PC-3 (cell line): Measurements from ENCODE around the gene JAM2. TPM values are rescaled to one million over a fixed set of nuclear protein-coding genes. Genes with fewer than 3 reads are reported as not detected.

ENCODE experiments used
- ATAC-seq: fragments of 200-7000 bp; cut with Tn5 transposase; 2 replicates; pipeline ENCODE4 v1.9.1; 2020; ENCODE audit warnings: mild to moderate bottlenecking, moderate library complexity
- BruUV-seq: library from RNA; stranded (reverse); fragments of 400-500 nt; replicated peaks from 2 replicates; lab custom pipeline; 2021; lab: Mats Ljungman, UMichigan
- CTCF ChIA-PET: fragments of 300-600 bp; sonication (Branson Sonifier 250); formaldehyde crosslinking; loops from one replicate; lab custom pipeline; 2022; ENCODE audit warnings: antibody characterized with exemption; lab: Charles Lee
- POLR2A ChIA-PET: fragments of 300-600 bp; sonication (Branson Sonifier 250); formaldehyde crosslinking; loops from one replicate; lab custom pipeline; 2022; ENCODE audit warnings: antibody characterized with exemption; ENCODE audit not compliant: unreplicated experiment; lab: Charles Lee
- DNase-seq: peaks from one replicate; pipeline ENCODE4 v3.0.0-alpha.2; 2015
- H2AFZ ChIP-seq: fragments of 300-600 bp; sonication (generic); 2 replicates; pipeline ENCODE4 v1.6.0; 2016; ENCODE audit warnings: antibody characterized with exemption, low read length
- H3F3A ChIP-seq: fragments of 300-600 bp; sonication (generic); one replicate; pipeline ENCODE4 v1.6.0; 2017; ENCODE audit warnings: antibody characterized with exemption, low read length, control low read depth, mild to moderate bottlenecking; ENCODE audit not compliant: unreplicated experiment
- H3K27ac ChIP-seq: fragments of 300-600 bp; sonication (generic); 2 replicates; pipeline ENCODE4 v1.5.1; 2016; ENCODE audit warnings: mild to moderate bottlenecking, low read length
- H3K27me3 ChIP-seq: fragments of 300-600 bp; sonication (generic); 2 replicates; pipeline ENCODE4 v1.6.1; 2016; ENCODE audit warnings: low read length, mixed read lengths
- H3K36me3 ChIP-seq: fragments of 300-600 bp; sonication (generic); 2 replicates; pipeline ENCODE4 v1.6.1; 2016; ENCODE audit warnings: low read depth, mixed run types, low read length, mixed read lengths
- H3K4me1 ChIP-seq: fragments of 300-600 bp; sonication (generic); 2 replicates; pipeline ENCODE4 v1.5.1; 2016; ENCODE audit warnings: low read length; ENCODE audit not compliant: insufficient read depth
- H3K4me2 ChIP-seq: fragments of 300-600 bp; sonication (generic); 2 replicates; pipeline ENCODE4 v1.6.0; 2016; ENCODE audit warnings: low read length
- H3K4me3 ChIP-seq: fragments of 300-600 bp; sonication (generic); 2 replicates; pipeline ENCODE4 v1.5.1; 2016; ENCODE audit warnings: mild to moderate bottlenecking, low read length, mixed read lengths
- H3K79me2 ChIP-seq: fragments of 300-600 bp; sonication (generic); 2 replicates; pipeline ENCODE4 v1.6.1; 2017; ENCODE audit warnings: low read length, mixed read lengths
- H3K9ac ChIP-seq: fragments of 300-600 bp; sonication (generic); 2 replicates; pipeline ENCODE4 v1.6.0; 2016; ENCODE audit warnings: mild to moderate bottlenecking, low read length
- H3K9me2 ChIP-seq: fragments of 300-600 bp; sonication (generic); replicated peaks from 2 replicates; pipeline ENCODE4 v1.6.1; 2016; ENCODE audit warnings: mixed run types, low read length, mixed read lengths
- H3K9me3 ChIP-seq: fragments of 300-600 bp; sonication (generic); 2 replicates; pipeline ENCODE4 v1.6.1; 2016; ENCODE audit warnings: low read length, mixed read lengths
- H4K20me1 ChIP-seq: fragments of 300-600 bp; sonication (generic); 2 replicates; pipeline ENCODE4 v1.6.1; 2016; ENCODE audit warnings: low read length, mixed read lengths
- EZH2 ChIP-seq: fragments of 300-600 bp; sonication (generic); IDR thresholded peaks from one replicate; pipeline ENCODE4 v1.6.1; 2017; ENCODE audit warnings: antibody characterized with exemption, mild to moderate bottlenecking, low read length; ENCODE audit not compliant: unreplicated experiment
- EZH2phosphoT487 ChIP-seq: fragments of 300-600 bp; sonication (generic); IDR thresholded peaks from 2 replicates; pipeline ENCODE4 v1.6.1; 2018; ENCODE audit warnings: mild to moderate bottlenecking, antibody characterized with exemption, low read length, borderline replicate concordance
- intact Hi-C: fragments of 100-400 bp; cut with micrococcal nuclease; formaldehyde crosslinking; loops from 2 replicates; pipeline ENCODE4 v1.9.0; 2023
- total RNA-seq: library from RNA; depleted of rRNA; stranded (reverse); fragments of >200 nt; gene quantifications from 2 replicates; pipeline ENCODE4 v1.2.3, GENCODE V29; 2014
- TF ChIP-seq, protein P1 (sequence below): fragments of 300-600 bp; sonication (generic); conservative IDR thresholded peaks from 2 replicates; pipeline ENCODE4 v1.5.1; 2017; ENCODE audit warnings: antibody characterized with exemption, low read depth, mild to moderate bottlenecking, low read length

The JAM2 gene
- total RNA-seq, 1 experiment from 2014 or later: not detected

DNA sequence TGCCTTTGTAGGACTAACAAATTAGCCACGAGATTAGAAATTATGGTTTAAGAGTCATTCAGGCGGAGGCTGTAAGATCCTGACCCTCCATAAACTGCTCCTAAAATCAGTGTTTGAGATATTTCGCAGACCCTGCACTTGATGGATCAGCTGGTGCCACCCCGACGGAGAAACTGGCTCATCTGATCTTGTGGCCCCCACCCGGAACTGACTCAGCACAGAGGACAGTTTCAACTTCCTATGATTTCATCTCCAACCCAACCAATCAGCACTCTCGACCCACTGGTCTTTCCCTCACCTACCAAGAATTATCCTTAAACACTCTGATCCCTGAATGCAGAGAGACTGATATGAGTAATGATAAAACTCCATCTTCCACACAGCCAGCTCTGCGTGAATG lies 3.7 kb upstream of the JAM2 start:
- Histone ChIP-seq H3K27me3 (peaks cover 23% of the 10 kb centered on the region), H3K27ac (no peak overlapping the region), H2AFZ (no peak overlapping the region), H3K79me2 (no peaks in the 10 kb centered on the region), H4K20me1 (no peaks in the 10 kb centered on the region), H3K4me2 (no peak overlapping the region), H3F3A (no peaks in the 10 kb centered on the region), H3K9me2 (no peaks in the 10 kb centered on the region), H3K4me1 (no peaks in the 10 kb centered on the region), H3K4me3 (no peak overlapping the region), H3K9ac (no peak overlapping the region), H3K36me3 (no peaks in the 10 kb centered on the region), H3K9me3 (no peaks in the 10 kb centered on the region)
- CTCF ChIA-PET: no interaction called here
- ATAC-seq (no peak), DNase-seq (no peak)
- no TSS peak for BruUV-seq
- intact Hi-C loops: no loop called here
- POLR2A ChIA-PET: no interaction called here
- TF ChIP-seq EZH2phosphoT487 (no peak), EZH2 (no peak)
- TF ChIP-seq, protein P1, sequence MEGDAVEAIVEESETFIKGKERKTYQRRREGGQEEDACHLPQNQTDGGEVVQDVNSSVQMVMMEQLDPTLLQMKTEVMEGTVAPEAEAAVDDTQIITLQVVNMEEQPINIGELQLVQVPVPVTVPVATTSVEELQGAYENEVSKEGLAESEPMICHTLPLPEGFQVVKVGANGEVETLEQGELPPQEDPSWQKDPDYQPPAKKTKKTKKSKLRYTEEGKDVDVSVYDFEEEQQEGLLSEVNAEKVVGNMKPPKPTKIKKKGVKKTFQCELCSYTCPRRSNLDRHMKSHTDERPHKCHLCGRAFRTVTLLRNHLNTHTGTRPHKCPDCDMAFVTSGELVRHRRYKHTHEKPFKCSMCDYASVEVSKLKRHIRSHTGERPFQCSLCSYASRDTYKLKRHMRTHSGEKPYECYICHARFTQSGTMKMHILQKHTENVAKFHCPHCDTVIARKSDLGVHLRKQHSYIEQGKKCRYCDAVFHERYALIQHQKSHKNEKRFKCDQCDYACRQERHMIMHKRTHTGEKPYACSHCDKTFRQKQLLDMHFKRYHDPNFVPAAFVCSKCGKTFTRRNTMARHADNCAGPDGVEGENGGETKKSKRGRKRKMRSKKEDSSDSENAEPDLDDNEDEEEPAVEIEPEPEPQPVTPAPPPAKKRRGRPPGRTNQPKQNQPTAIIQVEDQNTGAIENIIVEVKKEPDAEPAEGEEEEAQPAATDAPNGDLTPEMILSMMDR: no peak

DNA sequence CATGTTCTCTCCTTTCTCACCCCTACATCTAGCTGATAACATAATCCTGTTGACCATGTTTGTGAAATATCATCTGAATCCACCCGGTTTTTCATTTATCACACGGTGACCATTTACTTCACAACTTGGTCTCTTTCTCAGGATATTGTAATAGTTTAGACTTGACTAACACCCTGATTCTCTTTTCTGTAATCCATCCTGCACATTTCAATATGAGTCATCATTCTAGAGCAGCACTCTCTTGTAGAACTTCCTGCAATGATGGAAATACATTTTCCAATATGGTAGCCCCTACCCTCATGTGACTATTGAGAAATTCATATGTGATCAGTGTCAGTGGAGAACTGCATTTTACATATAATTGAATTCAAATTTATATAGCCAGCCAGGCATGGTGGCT lies 2.3 kb upstream of the JAM2 start:
- no peak overlapping the region for H3K9ac ChIP-seq
- BruUV-seq: no TSS peak
- no peaks in the 10 kb centered on the region for H3F3A ChIP-seq
- TF ChIP-seq, protein P1: no peak
- intact Hi-C loops: no loop called here
- POLR2A ChIA-PET: no interaction called here
- no peak overlapping the region for H3K4me2 ChIP-seq
- peaks cover 28% of the 10 kb centered on the region for H3K27me3 ChIP-seq
- no peaks in the 10 kb centered on the region for H3K79me2 ChIP-seq
- no peaks in the 10 kb centered on the region for H4K20me1 ChIP-seq
- CTCF ChIA-PET: no interaction called here
- no peaks in the 10 kb centered on the region for H3K9me2 ChIP-seq
- no peak for ATAC-seq
- H3K27ac ChIP-seq: no peak overlapping the region
- no peaks in the 10 kb centered on the region for H3K4me1 ChIP-seq
- no peak overlapping the region for H3K4me3 ChIP-seq
- H3K36me3 ChIP-seq: no peaks in the 10 kb centered on the region
- no peaks in the 10 kb centered on the region for H3K9me3 ChIP-seq
- DNase-seq: no peak
- H2AFZ ChIP-seq: no peak overlapping the region

DNA sequence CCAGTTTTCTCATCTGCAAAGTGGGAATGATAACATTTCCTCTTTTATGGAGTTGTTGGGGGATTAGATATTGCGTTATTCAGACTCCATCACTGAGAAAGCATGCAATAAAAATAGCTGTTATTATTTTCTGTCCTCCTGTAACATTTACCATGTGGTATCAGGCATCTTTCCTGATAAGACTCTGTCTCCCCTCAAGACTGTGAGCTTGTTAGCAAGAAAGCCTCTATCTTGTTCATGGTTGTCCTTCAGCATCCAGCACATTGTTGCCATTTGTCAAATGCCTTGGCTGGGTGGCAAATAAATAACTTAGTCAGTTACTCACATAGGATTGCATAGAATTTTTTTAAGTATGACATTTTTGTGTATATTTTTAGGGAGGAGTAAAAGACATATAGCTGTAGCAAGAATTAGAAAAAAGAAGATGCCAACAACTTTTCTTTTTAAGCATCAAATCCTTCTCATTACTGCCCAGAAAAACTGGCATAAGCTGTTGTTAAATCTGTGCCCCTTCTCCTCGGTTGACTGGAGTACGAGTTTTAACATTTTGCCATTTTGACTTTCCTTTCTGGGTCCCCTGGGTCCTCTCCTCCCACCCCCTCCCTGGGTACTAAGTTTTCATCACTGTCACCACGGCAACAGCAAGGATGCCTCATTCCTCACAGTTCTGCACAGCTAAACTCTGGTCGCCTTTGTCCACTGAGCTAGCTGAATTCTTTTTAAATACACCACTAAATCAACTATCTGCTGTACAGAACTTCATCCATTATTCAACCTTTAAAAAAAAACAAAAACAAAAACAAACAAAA lies 1.0 kb upstream of the JAM2 start:
- Histone ChIP-seq H3K4me3 (no peak overlapping the region), H3K9ac (no peak overlapping the region), H3K27ac (no peak overlapping the region), H3K9me3 (no peaks in the 10 kb centered on the region), H3K36me3 (no peaks in the 10 kb centered on the region), H3K79me2 (no peaks in the 10 kb centered on the region), H3K9me2 (no peaks in the 10 kb centered on the region), H3K27me3 (peaks cover 28% of the 10 kb centered on the region), H2AFZ (no peak overlapping the region), H3K4me1 (no peaks in the 10 kb centered on the region), H4K20me1 (no peaks in the 10 kb centered on the region), H3K4me2 (no peak overlapping the region), H3F3A (no peaks in the 10 kb centered on the region)
- DNase-seq (no peak), ATAC-seq (no peak)
- TF ChIP-seq EZH2 (no peak), EZH2phosphoT487 (no peak)
- TF ChIP-seq, protein P1: no peak
- no TSS peak for BruUV-seq
- intact Hi-C loops: no loop called here
- ChIA-PET POLR2A (no interaction called here), CTCF (no interaction called here)
